Fibroblast of lung (primary cell): ENCODE results near the gene CDC25B.

ENCODE experiments used
- CTCF ChIP-seq, 2 donors: IDR thresholded peaks in 1 of 2; conservative IDR thresholded peaks in 1 of 2; 1 replicate in 1 of 2; 2 replicates in 1 of 2; pipeline ENCODE4 v1.5.1; 2011 to 2012; ENCODE audit warnings: low read length in 2 of 2, control low read depth in 1 of 2, inconsistent platforms in 1 of 2, low read depth in 1 of 2, mild to moderate bottlenecking in 1 of 2
- EZH2 ChIP-seq: IDR thresholded peaks from 2 replicates; pipeline ENCODE4 v1.5.1; 2012; ENCODE audit warnings: low read length, control low read depth, mild to moderate bottlenecking; ENCODE audit errors: missing control alignments

GRCh38 chr20:3846740-3847428 lies 50.8 kb downstream of the CDC25B start, which contains the start of gene MAVS:
- no peak for TF ChIP-seq CTCF (conservative IDR thresholded peaks at IDR 0.05 in 1 of 2, IDR thresholded peaks at IDR 0.05 in 1 of 2; ENCODE audit: low read depth in 1 of 2, low read length in 2 of 2)
- no peak for TF ChIP-seq EZH2
